Endodermal cell (in vitro differentiated cells): ENCODE data around the gene GNMT. TPM values are rescaled to one million over a fixed set of nuclear protein-coding genes. Genes with fewer than 3 reads are reported as not detected.
A peak's percentile ranks its signal among the peaks of the same experiment; 100 is the strongest.

Source experiments
- DNase-seq: peaks from one replicate; pipeline ENCODE4 v3.0.0-alpha.2; 2017
- H3K27ac ChIP-seq: 2 replicates; pipeline ENCODE4 v1.5.1; 2013; ENCODE audit warnings: mild to moderate bottlenecking, low read depth, low read length, moderate library complexity
- H3K27me3 ChIP-seq: 2 replicates; pipeline ENCODE4 v1.6.1; 2013; ENCODE audit warnings: mild to moderate bottlenecking, low read length, moderate library complexity; ENCODE audit not compliant: insufficient read depth, control insufficient read depth, poor library complexity, severe bottlenecking
- H3K36me3 ChIP-seq: 2 replicates; pipeline ENCODE4 v1.7.0; 2013; ENCODE audit warnings: mild to moderate bottlenecking, low read length, moderate library complexity; ENCODE audit not compliant: control insufficient read depth, insufficient read depth
- H3K4me1 ChIP-seq: one replicate; pipeline ENCODE4 v1.7.0; 2013; ENCODE audit warnings: low read length; ENCODE audit not compliant: control insufficient read depth, insufficient read depth
- H3K4me3 ChIP-seq: 2 replicates; pipeline ENCODE4 v1.5.1; 2013; ENCODE audit warnings: mild to moderate bottlenecking, low read length, moderate library complexity
- H3K9ac ChIP-seq: 2 replicates; pipeline ENCODE4 v1.6.1; 2013; ENCODE audit warnings: mild to moderate bottlenecking, low read length, moderate library complexity; ENCODE audit not compliant: poor library complexity, severe bottlenecking; ENCODE audit errors: extremely low read depth
- H3K9me3 ChIP-seq: 2 replicates; pipeline ENCODE4 v1.6.1; 2013; ENCODE audit warnings: mild to moderate bottlenecking, low read length, moderate library complexity; ENCODE audit not compliant: control insufficient read depth
- H3K27ac Mint-ChIP-seq: 2 replicates; pipeline ENCODE4 v1.8.0; 2020; ENCODE audit warnings: mixed read lengths
- H3K27me3 Mint-ChIP-seq: 2 replicates; pipeline ENCODE4 v1.8.0; 2021; ENCODE audit warnings: mild to moderate bottlenecking, mixed read lengths; ENCODE audit not compliant: insufficient read depth
- H3K36me3 Mint-ChIP-seq: 2 replicates; pipeline ENCODE4 v1.8.0; 2020; ENCODE audit warnings: low read depth, mixed read lengths
- H3K4me1 Mint-ChIP-seq: 2 replicates; pipeline ENCODE4 v1.8.0; 2020; ENCODE audit warnings: mixed read lengths
- H3K4me3 Mint-ChIP-seq: 2 replicates; pipeline ENCODE4 v1.8.0; 2020; ENCODE audit warnings: mild to moderate bottlenecking, moderate library complexity, mixed read lengths
- H3K9me3 Mint-ChIP-seq: 2 replicates; pipeline ENCODE4 v1.8.0; 2020; ENCODE audit warnings: mild to moderate bottlenecking, mixed read lengths
- CTCF ChIP-seq: fragments of 200-600 bp; sonication (generic); conservative IDR thresholded peaks from 2 replicates; pipeline ENCODE4 v1.5.0; 2021; ENCODE audit warnings: antibody characterized with exemption, mild to moderate bottlenecking
- WGBS, 2 experiments: methylation state at CpG; one replicate each; pipeline versions ENCODE4 v1.1.5 to v1.1.7; 2013; ENCODE audit warnings: missing lambda C conversion rate in 2 of 2, mixed read lengths in 1 of 2; ENCODE audit not compliant: insufficient coverage in 1 of 2, insufficient read length in 1 of 2; 5-methylcytosine and 5-hydroxymethylcytosine counted together
- total RNA-seq, 2 donors: library from RNA; stranded (reverse); fragmentation: NEBNext Ultra II Directional in 1 of 2; extraction: Animal tissue kit (Norgen Biotek cat#: 25700) in 1 of 2; gene quantifications; 2 replicates in 1 of 2; 3 replicates in 1 of 2; pipeline ENCODE4 v1.2.1, GENCODE V29; 2021

GNMT gene
- total RNA-seq, 2 donors from 2014 or later: 0.75 to 0.84 TPM

- no peak overlapping the region for H3K9ac ChIP-seq
- peak; percentile 69 for TF ChIP-seq CTCF
- H3K4me3 ChIP-seq: no peak overlapping the region
- no peaks in the 10 kb centered on the region for H3K27me3 ChIP-seq
- 81 to 96% methylated on average over 4 to 6 of the region's 6 CpGs for WGBS, 2 experiments
- H3K4me3 Mint-ChIP-seq: no peak overlapping the region
- H3K9me3 ChIP-seq: no peaks in the 10 kb centered on the region
- H3K4me1 Mint-ChIP-seq: peaks cover 12% of the 10 kb centered on the region
- H3K4me1 ChIP-seq: peaks cover 8% of the 10 kb centered on the region
- no peak overlapping the region for H3K27ac ChIP-seq
- peak; percentile 76 for DNase-seq
- no peaks in the 10 kb centered on the region for H3K27me3 Mint-ChIP-seq
- peaks cover 66% of the 10 kb centered on the region for H3K36me3 Mint-ChIP-seq
- H3K9me3 Mint-ChIP-seq: no peaks in the 10 kb centered on the region
- H3K27ac Mint-ChIP-seq: peak overlapping the region; percentile 13
- H3K36me3 ChIP-seq: peaks cover 70% of the 10 kb centered on the region
Observed at GRCh38 chr6:43009124-43009523, 48.6 kb downstream of the GNMT start.

GRCh38 chr6:43011207-43011606 is 50.7 kb downstream of the GNMT start:
- H3K9me3 Mint-ChIP-seq: no peaks in the 10 kb centered on the region
- peak; percentile 67 for DNase-seq
- no peak overlapping the region for H3K4me3 Mint-ChIP-seq
- H3K4me1 Mint-ChIP-seq: peaks cover 24% of the 10 kb centered on the region
- 89 to 92% methylated on average over 3 to 6 of the region's 6 CpGs for WGBS, 2 experiments
- H3K36me3 Mint-ChIP-seq: peaks cover 60% of the 10 kb centered on the region
- H3K27me3 Mint-ChIP-seq: peaks cover 1% of the 10 kb centered on the region
- peak; percentile 48 for TF ChIP-seq CTCF
- H3K27ac Mint-ChIP-seq: no peak overlapping the region
- Histone ChIP-seq H3K4me1 (peaks cover 8% of the 10 kb centered on the region), H3K36me3 (peaks cover 65% of the 10 kb centered on the region), H3K4me3 (no peak overlapping the region), H3K27me3 (no peaks in the 10 kb centered on the region), H3K9ac (no peak overlapping the region), H3K27ac (no peak overlapping the region), H3K9me3 (no peaks in the 10 kb centered on the region)

GRCh38 chr6:43012364-43012763 is 51.8 kb downstream of the GNMT start:
- WGBS, 2 experiments: 89 to 93% methylated on average over 2 to 6 of the region's 6 CpGs
- Histone ChIP-seq H3K4me3 (peak overlapping the region; percentile 96), H3K4me1 (peaks cover 8% of the 10 kb centered on the region), H3K9ac (no peak overlapping the region), H3K9me3 (no peaks in the 10 kb centered on the region), H3K27ac (no peak overlapping the region), H3K27me3 (no peaks in the 10 kb centered on the region), H3K36me3 (peaks cover 58% of the 10 kb centered on the region)
- H3K27ac Mint-ChIP-seq: no peak overlapping the region
- TF ChIP-seq CTCF: no peak
- DNase-seq: no peak
- H3K4me3 Mint-ChIP-seq: peak overlapping the region; percentile 85
- peaks cover 1% of the 10 kb centered on the region for H3K27me3 Mint-ChIP-seq
- H3K4me1 Mint-ChIP-seq: peaks cover 27% of the 10 kb centered on the region
- H3K9me3 Mint-ChIP-seq: no peaks in the 10 kb centered on the region
- peaks cover 53% of the 10 kb centered on the region for H3K36me3 Mint-ChIP-seq
